Pancreas (tissue), 10 donors: Measurements from ENCODE around the gene MYMK. TPM values are rescaled to one million over a fixed set of nuclear protein-coding genes. Genes with fewer than 3 reads are reported as not detected.

Experiments used
- ATAC-seq, 4 donors: fragments of 200-7000 bp; cut with Tn5 transposase; one replicate each; pipeline versions ENCODE4 v1.8.0 to v1.9.1; 2020; ENCODE audit warnings: mild to moderate bottlenecking in 4 of 4, moderate library complexity in 4 of 4
- DNase-seq, 6 donors: peaks; one replicate each; pipeline ENCODE4 v3.0.0-alpha.2; 2020
- FAIRE-seq: peaks from 2 replicates; lab custom pipeline; 2012; peaks lifted over from hg19 to GRCh38; lab: Jason Lieb, UNC
- H3K27ac ChIP-seq, 4 donors: fragments of 200-600 bp; sonication (generic); 1 replicate in 3 of 4; 2 replicates in 1 of 4; pipeline versions ENCODE4 v1.5.0 to v1.8.0; 2020
- H3K27me3 ChIP-seq, 4 donors: fragments of 200-600 bp; one replicate each; pipeline ENCODE4 v1.8.0; 2021
- H3K36me3 ChIP-seq, 3 donors: fragments of 200-600 bp; sonication (generic) in 1 of 3; one replicate each; pipeline versions ENCODE4 v1.5.0 to v1.8.0; 2020 to 2021
- H3K4me1 ChIP-seq, 3 donors: fragments of 200-600 bp; one replicate each; pipeline ENCODE4 v1.8.0; 2021
- H3K4me3 ChIP-seq, 4 donors: fragments of 200-600 bp; sonication (generic) in 2 of 4; one replicate each; pipeline versions ENCODE4 v1.5.0 to v1.8.0; 2020 to 2021
- H3K9me3 ChIP-seq, 4 donors: fragments of 200-600 bp; one replicate each; pipeline ENCODE4 v1.8.0; 2021
- CTCF ChIP-seq, 4 donors: fragments of 200-600 bp; sonication (generic) in 3 of 4; IDR thresholded peaks; one replicate each; pipeline versions ENCODE4 v1.5.0 to v1.8.0; 2021; ENCODE audit warnings: antibody characterized with exemption in 4 of 4
- WGBS, 2 donors: extraction: QIAGEN DNeasy Blood & Tissue Kit; methylation state at CpG; one replicate each; pipeline ENCODE4 v1.1.7; 2013; 5-methylcytosine and 5-hydroxymethylcytosine counted together
- intact Hi-C, 3 donors: fragments of 100-400 bp; cut with DNase I; formaldehyde crosslinking; loops; one replicate each; pipeline versions ENCODE4 v1.11.1 to v1.14.2; 2022
- polyA plus RNA-seq, 2 donors: library from polyadenylated mRNA; stranded (reverse); fragments of 200-250 nt; gene quantifications; one replicate each; pipeline ENCODE4 v1.2.3, GENCODE V29; 2013
- total RNA-seq, 6 donors: library from RNA; stranded (reverse); fragmentation: NEBNext Ultra II Directional in 4 of 6; extraction: Animal tissue kit (Norgen Biotek cat#: 25700) in 4 of 6; gene quantifications; one replicate each; pipeline versions ENCODE4 v1.2.1 to v1.2.4, GENCODE V29; 2021 to 2023
- donor health status: healthy with polysubstance abuse.
- donor health status: DM: no; HTN: no; CAD: no; lungs with moderate emphysema.
- donor health status: DM: no; HTN: no; CAD: no.
- donor health status: control.
- donor health status: control.
- donor health status: Bipolar disorder and iron deficiency.
- donor health status: DM: yes; HTN: yes; CAD: no.
- donor health status: DM: no; HTN: no; CAD: no.
- donor health status: DM: no; HTN: no; CAD: no.
- donor health status: DM: yes; HTN: yes; CAD: no.

MYMK gene
- total and polyA plus RNA-seq, 8 donors: not detected

DNA sequence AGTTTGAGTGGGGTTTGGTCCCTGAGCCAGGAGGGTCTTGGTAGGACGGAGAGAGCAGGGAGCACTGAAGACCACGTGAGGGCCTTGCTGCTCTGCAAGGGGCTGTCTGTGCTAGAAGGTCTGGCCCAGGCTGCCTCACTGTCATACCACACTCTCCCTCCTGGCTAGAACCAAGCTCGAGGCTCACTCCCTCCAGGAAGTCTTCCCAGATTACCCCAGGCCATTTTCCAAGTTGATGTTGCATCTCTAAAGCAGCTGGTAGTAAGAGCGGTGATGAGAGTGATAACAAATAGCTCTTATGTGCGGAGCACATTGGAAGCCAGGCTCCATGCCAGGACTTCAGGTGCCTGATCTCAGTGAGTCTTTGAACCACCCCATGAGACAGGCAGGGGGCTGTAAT is 6.6 kb downstream of the MYMK start:
- TF ChIP-seq CTCF (IDR thresholded peaks at IDR 0.05): no peak
- H3K4me3 ChIP-seq: no peak overlapping the region
- no peak overlapping the region for H3K27ac ChIP-seq
- H3K36me3 ChIP-seq: no peaks in the 10 kb centered on the region
- no peak for ATAC-seq
- no peak for FAIRE-seq
- H3K9me3 ChIP-seq: no peaks in the 10 kb centered on the region
- WGBS, 2 donors: 69% methylated on average over 5 of the region's 5 CpGs
- peak in 2 of 6 donors; percentile 11 to 12 for DNase-seq
- intact Hi-C loops: no loop called here
- H3K4me1 ChIP-seq: no peaks in the 10 kb centered on the region
- no peaks in the 10 kb centered on the region for H3K27me3 ChIP-seq

GRCh38 chr9:133517711-133518110 is 7.0 kb downstream of the MYMK start:
- ATAC-seq (no peak), DNase-seq (peak in 1 of 6 donors; percentile 7), FAIRE-seq (no peak)
- H3K4me1 ChIP-seq: no peaks in the 10 kb centered on the region
- 79% methylated on average over 8 of the region's 8 CpGs for WGBS, 2 donors
- H3K9me3 ChIP-seq: no peaks in the 10 kb centered on the region
- H3K27me3 ChIP-seq: no peaks in the 10 kb centered on the region
- TF ChIP-seq CTCF (IDR thresholded peaks at IDR 0.05): no peak
- intact Hi-C loops: no loop called here
- H3K36me3 ChIP-seq: no peaks in the 10 kb centered on the region
- H3K27ac ChIP-seq: no peak overlapping the region
- no peak overlapping the region for H3K4me3 ChIP-seq

DNA sequence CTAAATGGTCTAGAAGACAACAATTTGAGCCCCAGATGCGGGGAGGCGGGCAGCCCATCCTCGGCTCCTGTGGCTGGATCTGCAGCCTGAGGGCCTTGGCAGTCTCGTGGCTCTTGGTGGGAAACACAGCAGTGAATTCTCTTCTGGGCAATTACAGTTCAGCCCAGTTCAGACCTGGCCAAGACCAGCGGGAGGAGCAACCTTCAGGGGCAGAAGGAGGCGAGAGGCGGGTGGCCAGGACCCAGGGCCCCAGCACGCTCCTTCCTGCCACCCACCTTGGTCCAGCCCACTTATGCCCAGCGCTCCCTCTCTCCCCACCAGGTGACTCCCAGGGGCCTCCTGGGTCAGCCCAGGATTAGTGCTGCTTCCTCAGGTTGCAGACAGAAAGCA is 7.8 kb downstream of the MYMK start:
- Histone ChIP-seq H3K4me1 (no peaks in the 10 kb centered on the region), H3K4me3 (no peak overlapping the region), H3K36me3 (no peaks in the 10 kb centered on the region), H3K9me3 (no peaks in the 10 kb centered on the region), H3K27ac (no peak overlapping the region), H3K27me3 (no peaks in the 10 kb centered on the region)
- FAIRE-seq: no peak
- no peak for TF ChIP-seq CTCF (IDR thresholded peaks at IDR 0.05)
- DNase-seq: peak in 2 of 6 donors; percentile 20 to 39
- no peak for ATAC-seq
- WGBS, 2 donors: 89 to 97% methylated on average over 7 to 9 of the region's 9 CpGs
- intact Hi-C loops: no loop called here

DNA sequence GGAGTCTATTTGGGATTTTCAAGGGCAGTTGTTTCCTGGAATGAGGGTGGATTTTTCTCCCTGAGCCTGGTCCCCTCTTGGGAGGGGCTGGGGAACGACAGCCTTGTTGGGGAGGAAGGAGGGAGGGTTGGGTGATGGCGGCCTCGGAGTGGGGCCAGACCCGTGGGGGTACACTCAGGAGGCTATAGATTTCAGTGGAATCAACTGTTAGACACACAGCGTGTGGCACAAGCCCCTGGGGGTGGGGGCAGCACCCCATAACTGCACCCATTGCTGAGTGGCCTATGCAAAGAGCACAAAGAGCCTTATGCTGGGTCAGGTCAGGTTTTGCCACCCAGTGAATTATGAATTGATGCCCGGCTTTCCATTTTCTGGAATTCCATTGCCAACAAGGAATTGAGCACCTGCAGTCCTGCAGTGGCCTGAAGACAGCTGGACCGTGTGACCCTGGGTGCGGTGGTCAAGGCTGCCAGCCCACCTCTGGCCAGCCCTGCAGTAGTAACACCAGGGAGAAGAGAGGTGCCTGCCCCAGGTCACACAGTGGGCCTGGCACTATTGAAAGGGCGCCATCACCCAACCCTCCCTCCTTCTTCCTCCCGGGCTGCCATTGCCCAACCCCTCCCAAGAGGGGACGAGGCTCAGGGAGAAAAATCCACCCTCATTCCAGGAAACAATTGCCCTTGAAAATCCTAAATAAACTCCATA is 8.4 kb downstream of the MYMK start:
- WGBS, 2 donors: 76 to 79% methylated on average over 11 of the region's 11 CpGs
- intact Hi-C loops: no loop called here
- no peak for TF ChIP-seq CTCF (IDR thresholded peaks at IDR 0.05)
- Histone ChIP-seq H3K27ac (no peak overlapping the region), H3K9me3 (no peaks in the 10 kb centered on the region), H3K4me3 (no peak overlapping the region), H3K36me3 (no peaks in the 10 kb centered on the region), H3K4me1 (no peaks in the 10 kb centered on the region), H3K27me3 (no peaks in the 10 kb centered on the region)
- FAIRE-seq (no peak), ATAC-seq (no peak), DNase-seq (peak in 2 of 6 donors; percentile 14 to 35)

DNA sequence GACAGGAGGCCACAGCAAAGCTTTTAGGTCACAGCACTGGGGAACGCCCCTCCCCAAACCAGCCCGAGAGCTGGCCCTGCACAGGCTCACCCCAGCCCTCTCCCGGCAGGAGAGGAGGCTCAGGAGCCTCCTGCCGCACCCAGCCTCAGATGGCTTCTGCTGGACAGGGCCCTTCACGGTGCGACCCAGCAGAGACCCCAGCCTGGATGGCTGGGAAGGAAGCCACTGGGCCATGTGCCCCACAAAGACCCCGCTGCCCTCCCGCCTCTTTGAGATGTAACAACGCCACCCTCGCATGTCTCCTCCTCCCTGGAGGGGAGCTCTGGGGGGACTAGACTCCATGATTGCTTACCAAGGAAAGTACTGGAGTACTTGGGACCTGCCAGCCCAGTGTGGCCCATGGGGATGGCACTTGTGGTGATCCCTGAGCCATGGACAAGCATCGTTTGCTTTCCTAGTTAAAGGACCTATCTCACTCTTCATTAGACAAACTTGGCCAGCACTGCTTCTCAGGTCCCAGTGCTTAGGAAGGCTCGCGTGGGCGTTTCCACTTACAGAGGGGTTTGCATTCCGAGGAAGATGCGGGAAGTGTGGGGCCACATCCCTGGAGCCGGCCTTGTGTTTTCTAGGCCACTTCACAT is 9.0 kb downstream of the MYMK start:
- Histone ChIP-seq H3K9me3 (no peaks in the 10 kb centered on the region), H3K36me3 (no peaks in the 10 kb centered on the region), H3K27ac (no peak overlapping the region), H3K27me3 (no peaks in the 10 kb centered on the region), H3K4me3 (no peak overlapping the region), H3K4me1 (no peaks in the 10 kb centered on the region)
- ATAC-seq: no peak
- TF ChIP-seq CTCF (IDR thresholded peaks at IDR 0.05): no peak
- 89 to 90% methylated on average over 17 of the region's 17 CpGs for WGBS, 2 donors
- no peak for FAIRE-seq
- DNase-seq: peak in 1 of 6 donors; percentile 17
- intact Hi-C loops: no loop called here
